Upper lobe of right lung (tissue), 1 donor: ENCODE results near the gene HIPK2. TPM values are rescaled to one million over a fixed set of nuclear protein-coding genes. Genes with fewer than 3 reads are reported as not detected.
A peak's percentile ranks its signal among the peaks of the same experiment; 100 is the strongest.

Experiments used
- ATAC-seq: fragments of 200-7000 bp; cut with Tn5 transposase; one replicate; pipeline ENCODE4 v1.9.1; 2020; ENCODE audit warnings: mild to moderate bottlenecking, moderate library complexity
- DNase-seq: peaks from one replicate; pipeline ENCODE4 v3.0.0-alpha.2; 2020
- H3K27ac ChIP-seq: fragments of 200-600 bp; one replicate; pipeline ENCODE4 v1.8.0; 2022
- H3K27me3 ChIP-seq: fragments of 200-600 bp; one replicate; pipeline ENCODE4 v1.8.0; 2022; ENCODE audit warnings: mild to moderate bottlenecking
- H3K36me3 ChIP-seq: fragments of 200-600 bp; one replicate; pipeline ENCODE4 v1.8.0; 2022
- H3K4me1 ChIP-seq: fragments of 200-600 bp; one replicate; pipeline ENCODE4 v1.8.0; 2022
- H3K4me3 ChIP-seq: fragments of 200-600 bp; one replicate; pipeline ENCODE4 v1.8.0; 2022; ENCODE audit warnings: mild to moderate bottlenecking
- H3K9me3 ChIP-seq: fragments of 200-600 bp; one replicate; pipeline ENCODE4 v1.8.0; 2022
- intact Hi-C: fragments of 100-400 bp; cut with DNase I; formaldehyde crosslinking; loops from one replicate; pipeline ENCODE4 v1.11.0; 2022
- total RNA-seq: library from RNA; stranded (reverse); fragmentation: NEBNext Ultra II Directional; extraction: Animal tissue kit (Norgen Biotek cat#: 25700); gene quantifications from one replicate; pipeline ENCODE4 v1.2.1, GENCODE V29; 2021
- TF ChIP-seq, protein P1 (sequence below): fragments of 200-600 bp; IDR thresholded peaks from one replicate; pipeline ENCODE4 v1.8.0; 2022; ENCODE audit warnings: antibody characterized with exemption
- donor health status: DM: no; HTN: yes; CAD: no; lungs with severe emphysema.

The HIPK2 gene
- total RNA-seq, 1 donor from 2014 or later = 64.3 TPM

DNA sequence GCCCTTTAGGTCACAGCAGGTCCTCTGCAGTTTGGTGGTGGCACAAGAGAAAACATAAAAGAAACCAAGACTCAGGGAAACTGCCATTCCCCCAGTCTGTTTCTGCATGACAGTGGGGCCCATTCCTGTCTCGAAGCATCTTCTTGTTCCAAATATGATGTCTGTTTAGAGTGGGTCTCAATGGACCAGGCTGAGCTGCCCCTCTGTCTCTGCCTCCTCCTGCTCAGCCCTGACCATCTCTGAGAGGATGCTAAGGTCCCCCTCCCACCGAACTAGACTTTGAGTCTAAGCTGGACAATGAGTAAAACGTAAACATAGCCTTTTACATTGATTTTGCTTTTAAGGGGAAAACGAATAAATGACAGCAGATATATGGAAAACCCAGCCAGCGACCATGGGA, 213.9 kb downstream of the HIPK2 start:
- H3K4me1 ChIP-seq = no peaks in the 10 kb centered on the region
- intact Hi-C loops = no loop called here
- no peak for DNase-seq
- H3K36me3 ChIP-seq = no peaks in the 10 kb centered on the region
- H3K27me3 ChIP-seq = no peaks in the 10 kb centered on the region
- TF ChIP-seq, protein P1, sequence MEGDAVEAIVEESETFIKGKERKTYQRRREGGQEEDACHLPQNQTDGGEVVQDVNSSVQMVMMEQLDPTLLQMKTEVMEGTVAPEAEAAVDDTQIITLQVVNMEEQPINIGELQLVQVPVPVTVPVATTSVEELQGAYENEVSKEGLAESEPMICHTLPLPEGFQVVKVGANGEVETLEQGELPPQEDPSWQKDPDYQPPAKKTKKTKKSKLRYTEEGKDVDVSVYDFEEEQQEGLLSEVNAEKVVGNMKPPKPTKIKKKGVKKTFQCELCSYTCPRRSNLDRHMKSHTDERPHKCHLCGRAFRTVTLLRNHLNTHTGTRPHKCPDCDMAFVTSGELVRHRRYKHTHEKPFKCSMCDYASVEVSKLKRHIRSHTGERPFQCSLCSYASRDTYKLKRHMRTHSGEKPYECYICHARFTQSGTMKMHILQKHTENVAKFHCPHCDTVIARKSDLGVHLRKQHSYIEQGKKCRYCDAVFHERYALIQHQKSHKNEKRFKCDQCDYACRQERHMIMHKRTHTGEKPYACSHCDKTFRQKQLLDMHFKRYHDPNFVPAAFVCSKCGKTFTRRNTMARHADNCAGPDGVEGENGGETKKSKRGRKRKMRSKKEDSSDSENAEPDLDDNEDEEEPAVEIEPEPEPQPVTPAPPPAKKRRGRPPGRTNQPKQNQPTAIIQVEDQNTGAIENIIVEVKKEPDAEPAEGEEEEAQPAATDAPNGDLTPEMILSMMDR = no peak
- H3K4me3 ChIP-seq = no peak overlapping the region
- H3K27ac ChIP-seq = no peak overlapping the region
- H3K9me3 ChIP-seq = no peaks in the 10 kb centered on the region
- no peak for ATAC-seq

- Histone ChIP-seq H3K9me3 (no peaks in the 10 kb centered on the region), H3K36me3 (no peaks in the 10 kb centered on the region), H3K27ac (no peak overlapping the region), H3K4me1 (no peaks in the 10 kb centered on the region), H3K4me3 (no peak overlapping the region), H3K27me3 (no peaks in the 10 kb centered on the region)
- peak; percentile 57 for ATAC-seq
- intact Hi-C loops = no loop called here
- peak; percentile 54 for DNase-seq
- TF ChIP-seq, protein P1 = no peak
Observed at GRCh38 chr7:139562961-139563565, 214.7 kb downstream of the HIPK2 start.

DNA sequence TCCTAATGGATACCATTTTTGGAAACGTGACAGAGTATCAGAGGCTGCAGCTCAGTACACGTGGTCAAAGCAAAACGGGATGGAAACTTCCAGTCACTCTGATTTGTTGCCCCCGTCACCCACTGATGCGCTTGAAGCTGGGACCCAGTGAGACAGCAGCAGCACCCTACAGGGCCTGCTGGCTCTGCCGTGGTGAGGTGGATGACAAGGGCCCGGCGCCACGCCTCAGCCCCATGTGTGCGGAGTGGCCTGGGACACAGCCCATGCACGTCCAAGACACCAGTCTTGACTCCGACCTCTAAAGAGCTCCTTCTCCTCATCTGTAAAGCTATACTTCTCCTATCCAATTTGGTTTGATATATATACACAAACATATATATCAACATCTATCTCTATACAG, 215.3 kb downstream of the HIPK2 start:
- Histone ChIP-seq H3K27me3 (no peaks in the 10 kb centered on the region), H3K27ac (no peak overlapping the region), H3K4me3 (no peak overlapping the region), H3K36me3 (no peaks in the 10 kb centered on the region), H3K9me3 (no peaks in the 10 kb centered on the region), H3K4me1 (no peaks in the 10 kb centered on the region)
- TF ChIP-seq, protein P1 = no peak
- intact Hi-C loops = no loop called here
- ATAC-seq (no peak), DNase-seq (no peak)

DNA sequence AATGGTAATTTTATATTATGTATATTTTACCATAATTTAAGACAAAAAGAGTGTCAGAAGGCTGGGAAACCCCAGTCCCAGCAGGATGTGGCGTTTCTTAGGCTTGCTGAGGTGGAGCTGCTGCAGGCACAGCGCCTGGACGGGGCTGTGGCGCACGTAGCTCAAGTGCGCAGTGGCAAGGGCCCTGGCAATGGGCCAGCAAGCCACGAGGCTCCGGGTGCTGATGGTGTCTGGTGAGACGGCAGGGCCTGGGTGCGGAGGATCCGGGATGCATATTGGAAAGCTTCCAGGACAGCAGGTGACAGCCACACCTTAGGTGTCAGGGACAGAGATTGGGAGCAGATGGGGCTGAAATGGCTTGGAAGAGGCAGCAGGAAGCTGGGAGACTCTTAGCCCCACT, 217.1 kb downstream of the HIPK2 start:
- no peak overlapping the region for H3K27ac ChIP-seq
- peak; percentile 17 for ATAC-seq
- no peak overlapping the region for H3K4me3 ChIP-seq
- H3K4me1 ChIP-seq = no peaks in the 10 kb centered on the region
- peak; percentile 52 for DNase-seq
- no peaks in the 10 kb centered on the region for H3K9me3 ChIP-seq
- intact Hi-C loops = no loop called here
- H3K27me3 ChIP-seq = no peaks in the 10 kb centered on the region
- H3K36me3 ChIP-seq = no peaks in the 10 kb centered on the region
- TF ChIP-seq, protein P1 = no peak

GRCh38 chr7:139560199-139560598, 217.6 kb downstream of the HIPK2 start:
- intact Hi-C loops = no loop called here

More at GRCh38 chr7:139560199-139560598, 217.6 kb downstream of the HIPK2 start:
- Histone ChIP-seq H3K9me3 (no peaks in the 10 kb centered on the region), H3K4me1 (no peaks in the 10 kb centered on the region), H3K4me3 (no peak overlapping the region), H3K27me3 (no peaks in the 10 kb centered on the region), H3K27ac (no peak overlapping the region), H3K36me3 (no peaks in the 10 kb centered on the region)
- DNase-seq (no peak), ATAC-seq (no peak)
- TF ChIP-seq, protein P1 = no peak
